GM21390 (cell line): ENCODE results near the gene XYLT1.

Experiments
- ATAC-seq: cut with Tn5 transposase; IDR thresholded peaks from one replicate; pipeline ENCODE4 v1.9.1; 2021; ENCODE audit not compliant: unreplicated experiment

XYLT1 gene

DNA sequence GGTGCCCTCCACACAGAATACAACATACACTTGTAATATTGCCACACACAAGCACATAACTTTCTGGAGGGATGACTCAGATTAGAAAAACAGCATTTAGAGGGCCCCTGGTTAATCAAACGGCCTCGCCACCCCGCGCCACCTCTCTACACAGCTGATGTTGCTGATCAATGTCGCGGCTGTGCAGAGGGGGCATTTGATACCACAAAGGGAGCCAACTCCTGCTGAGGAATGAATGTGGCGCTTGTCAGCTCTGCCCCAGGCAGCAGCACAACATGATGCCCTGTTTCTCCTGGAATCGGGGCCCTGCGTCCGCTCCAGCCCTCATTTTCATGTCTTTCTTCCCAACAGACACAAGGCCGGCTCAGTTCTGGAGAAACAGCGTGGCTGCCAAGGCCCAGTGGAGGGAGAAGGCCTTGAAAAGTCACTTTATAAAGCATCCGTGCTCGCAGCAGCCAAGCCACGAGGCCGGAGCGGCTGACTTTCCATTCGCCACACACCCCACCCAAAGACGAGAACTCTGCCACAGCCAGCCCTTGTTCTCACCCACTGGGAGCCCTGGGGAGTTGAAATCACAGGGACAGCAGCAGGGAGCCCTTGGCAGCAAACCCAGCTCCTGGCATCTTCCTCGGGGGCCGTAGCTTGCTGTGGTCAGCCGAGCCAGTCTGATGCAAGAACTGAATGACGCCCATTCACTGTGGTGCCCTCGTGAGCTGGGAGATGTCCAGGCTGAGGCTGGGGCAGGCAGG is 65.6 kb downstream of the XYLT1 start:
- ATAC-seq, result no peak

DNA sequence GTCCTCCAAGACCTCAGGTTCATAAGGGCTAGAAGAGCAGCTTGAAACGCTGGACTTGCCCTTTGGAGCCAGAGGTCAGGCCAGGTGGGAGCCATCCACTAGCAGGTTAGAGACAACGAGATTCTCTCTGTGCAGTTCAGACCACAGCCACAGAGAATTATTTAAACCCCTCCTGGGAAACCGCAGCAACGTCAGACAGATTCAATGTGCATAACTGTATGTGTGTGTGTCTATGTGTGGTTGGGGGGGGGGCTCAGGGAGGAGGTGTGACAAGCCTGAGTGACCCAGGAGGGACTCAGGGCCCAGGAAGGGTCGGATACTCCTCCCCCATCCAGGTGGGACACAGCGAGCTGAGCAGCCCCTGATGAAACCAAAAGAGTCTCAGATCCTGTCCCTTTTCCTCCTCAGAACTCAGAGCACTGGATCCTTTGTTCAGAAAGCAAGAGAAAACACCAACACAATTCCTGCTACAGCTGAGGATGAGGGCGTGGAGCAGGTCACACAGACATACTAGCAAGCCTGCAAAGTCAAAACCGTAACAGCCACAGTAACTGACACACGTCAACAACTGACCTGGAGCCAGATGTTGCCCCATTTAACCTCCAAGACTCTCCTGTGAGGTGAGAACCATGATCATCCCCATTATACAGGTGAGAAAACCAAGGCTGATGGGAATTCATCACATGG is 66.8 kb downstream of the XYLT1 start:
- no peak for ATAC-seq

DNA sequence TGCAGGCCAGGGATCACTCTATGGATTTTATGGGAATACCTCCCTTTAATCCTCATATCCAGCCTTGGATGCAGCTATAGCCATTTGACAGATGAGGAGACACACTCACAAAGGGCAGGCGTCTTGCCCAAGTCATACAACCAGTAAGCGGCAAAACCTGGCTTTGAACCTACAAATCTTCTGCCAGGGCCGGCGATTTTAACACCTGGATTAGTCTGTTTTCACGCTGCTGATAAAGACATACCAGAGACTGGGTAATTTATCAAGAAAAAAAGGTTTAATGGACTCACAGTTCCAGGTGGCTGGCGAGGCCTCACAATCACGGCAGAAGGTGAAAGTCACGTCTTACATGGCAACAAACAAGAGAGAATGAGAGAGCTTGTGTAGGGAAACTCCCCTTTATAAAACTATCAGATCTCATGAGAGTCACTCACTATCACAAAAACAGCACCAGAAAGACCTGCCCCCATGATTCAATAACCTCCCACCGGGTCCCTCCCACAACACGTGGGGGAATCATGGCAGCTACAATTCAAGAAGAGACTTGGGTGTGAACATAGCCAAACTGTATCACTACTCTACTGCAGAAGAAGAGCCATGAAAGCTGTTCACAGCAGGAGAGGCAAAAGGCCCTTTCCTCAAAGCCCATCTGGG is 67.5 kb downstream of the XYLT1 start:
- ATAC-seq, result no peak

DNA sequence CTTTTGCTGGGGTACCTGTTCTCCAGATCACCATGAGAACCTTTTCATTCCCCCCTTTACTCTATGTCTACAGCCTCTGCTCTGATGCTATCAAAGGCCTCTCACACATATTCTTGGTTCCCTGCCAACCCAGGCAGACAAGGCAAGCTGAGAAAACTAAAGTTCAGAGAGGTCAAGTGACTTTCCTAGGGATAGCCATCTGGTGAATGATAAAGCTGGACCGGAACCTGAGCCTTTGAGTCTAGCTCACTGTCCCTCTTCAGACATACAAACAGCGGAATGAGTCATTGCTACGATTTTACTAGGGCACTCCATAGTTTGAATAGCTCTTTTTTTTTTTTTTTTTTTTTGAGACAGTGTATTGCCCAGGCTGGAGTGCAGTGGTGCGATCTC is 73.3 kb downstream of the XYLT1 start:
- no peak for ATAC-seq

DNA sequence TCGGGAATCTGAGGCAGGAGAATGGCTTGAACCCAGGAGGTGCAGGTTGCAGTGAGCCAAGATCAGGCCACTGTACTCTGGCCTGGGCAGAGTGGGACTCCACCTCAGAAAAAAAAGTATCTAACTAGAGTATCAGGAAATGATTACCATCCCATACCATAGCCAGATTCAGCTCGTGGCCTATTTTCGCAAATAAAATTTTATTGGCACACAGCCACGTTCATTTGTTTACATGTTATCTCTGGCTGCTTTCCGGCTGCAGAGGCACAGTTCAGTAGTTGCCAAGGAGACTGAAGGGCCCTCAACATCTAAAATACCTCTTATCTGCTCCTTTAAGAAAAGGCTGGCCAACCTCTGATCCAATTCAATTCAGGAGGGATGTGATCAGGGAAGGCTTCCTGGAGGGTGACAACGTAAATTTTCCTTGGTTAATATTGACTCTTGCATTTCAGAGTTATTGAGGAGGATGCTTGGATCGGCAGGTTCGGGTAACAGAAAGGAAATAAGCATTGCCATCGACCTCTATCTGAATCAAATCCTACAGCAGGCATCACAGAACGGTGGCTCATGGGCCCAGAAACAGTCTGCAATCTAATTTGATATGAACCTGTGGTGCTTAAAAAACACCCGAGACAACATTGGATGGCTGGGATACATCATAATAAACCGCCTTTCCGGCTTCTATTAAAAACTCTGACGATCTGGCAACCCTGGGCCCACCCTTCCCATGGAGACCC is 73.8 kb downstream of the XYLT1 start:
- ATAC-seq, result no peak

DNA sequence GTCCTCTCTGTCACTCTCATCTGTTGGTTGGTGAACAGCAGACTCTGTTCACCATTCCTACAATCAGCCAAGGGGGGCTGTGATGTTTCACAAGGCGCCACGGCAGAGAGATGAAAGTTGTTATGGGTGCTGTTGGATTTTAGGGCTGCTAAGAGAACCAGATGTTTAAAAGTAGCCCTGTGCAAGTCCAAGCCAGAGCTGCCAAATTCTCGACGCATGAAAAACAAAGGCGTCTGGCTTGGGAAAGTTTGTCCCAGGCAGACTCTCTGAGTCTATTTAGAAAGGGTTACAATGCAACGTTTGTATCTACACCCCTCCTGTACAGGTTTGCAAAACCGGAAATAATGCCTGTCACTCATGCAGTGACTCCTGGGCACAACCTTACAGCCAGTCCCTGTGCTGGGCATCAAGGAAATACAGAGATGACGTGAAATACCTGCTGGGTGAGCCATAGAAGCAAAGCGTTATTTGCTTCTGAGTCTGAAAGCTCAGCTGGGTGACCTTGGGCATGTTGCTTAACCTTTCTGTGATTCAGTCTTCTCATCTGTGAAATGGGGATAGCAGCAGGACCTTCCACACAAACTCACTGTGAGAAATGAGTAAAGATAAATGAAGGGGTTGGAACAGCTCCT is 74.8 kb downstream of the XYLT1 start:
- ATAC-seq, result no peak

DNA sequence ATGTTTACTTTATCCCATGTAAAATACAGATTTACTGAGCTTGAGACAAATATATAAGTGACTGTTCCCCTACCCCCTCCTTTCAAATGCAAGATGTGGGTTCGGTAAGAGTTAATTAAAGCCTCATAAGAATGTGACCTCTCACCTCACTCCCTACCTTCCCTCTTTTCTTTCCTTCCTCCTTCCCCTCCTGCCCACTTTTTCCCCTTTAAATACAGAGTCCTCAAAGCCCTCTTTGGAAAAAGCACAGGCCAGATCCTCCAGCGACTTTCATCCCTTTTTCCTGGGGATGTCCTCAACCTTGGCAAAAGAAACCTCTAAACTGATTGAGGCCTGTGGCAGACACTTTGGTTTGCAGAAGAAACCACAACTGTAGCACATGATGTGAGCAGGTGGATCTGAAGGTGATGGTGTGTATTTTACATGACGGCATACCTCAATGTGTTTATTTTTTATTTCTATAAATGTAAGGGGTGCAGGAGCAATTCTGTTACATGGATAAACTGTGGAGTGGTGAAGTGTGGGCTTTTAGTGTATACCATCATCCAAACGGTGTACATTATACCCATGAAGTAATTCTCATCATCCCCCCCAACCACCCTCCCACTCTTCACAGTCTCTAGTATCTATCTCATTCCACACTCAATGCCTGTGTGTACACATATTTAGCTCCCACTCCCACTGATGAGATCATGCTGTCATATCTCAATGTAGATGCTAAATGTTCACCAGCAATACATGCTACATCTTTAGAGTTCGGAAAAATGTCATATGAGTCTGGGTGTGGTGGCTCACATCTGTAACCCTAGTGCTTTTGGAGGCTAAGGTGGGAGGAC is 77.7 kb downstream of the XYLT1 start:
- ATAC-seq, result no peak

DNA sequence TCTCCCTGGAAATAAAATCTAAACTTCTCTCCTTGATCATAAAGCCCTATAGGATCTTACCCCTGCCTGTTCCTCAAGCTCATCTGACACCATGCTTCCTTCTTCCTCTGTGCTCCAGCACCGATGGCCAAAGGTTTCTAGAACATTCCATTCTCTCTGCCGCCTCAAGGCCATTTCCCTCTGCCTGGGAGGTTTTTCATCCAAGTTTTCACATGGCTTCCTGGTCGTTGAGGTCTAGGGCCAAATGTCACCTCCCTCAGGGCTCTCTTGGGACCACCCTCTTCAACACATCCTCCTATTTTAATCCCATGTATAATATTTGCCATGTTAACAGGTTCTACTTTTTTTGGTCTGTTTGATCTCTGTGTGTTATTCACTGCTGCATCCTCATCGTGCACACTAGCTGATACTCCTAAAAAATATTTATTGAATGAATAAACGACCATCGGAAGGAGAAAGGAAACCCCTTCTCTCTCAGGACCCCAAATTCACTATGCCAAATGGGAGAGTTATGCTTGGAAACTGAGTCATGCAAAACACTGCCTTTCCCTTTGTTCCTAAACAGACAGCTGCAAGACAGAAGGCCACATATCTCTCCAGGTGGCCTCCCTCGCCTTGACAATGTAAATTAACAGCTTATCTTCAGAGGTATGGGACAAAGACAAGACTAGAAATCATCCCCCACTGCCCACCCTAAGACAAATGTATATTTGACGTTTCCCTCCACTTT is 78.5 kb downstream of the XYLT1 start:
- ATAC-seq, result no peak

DNA sequence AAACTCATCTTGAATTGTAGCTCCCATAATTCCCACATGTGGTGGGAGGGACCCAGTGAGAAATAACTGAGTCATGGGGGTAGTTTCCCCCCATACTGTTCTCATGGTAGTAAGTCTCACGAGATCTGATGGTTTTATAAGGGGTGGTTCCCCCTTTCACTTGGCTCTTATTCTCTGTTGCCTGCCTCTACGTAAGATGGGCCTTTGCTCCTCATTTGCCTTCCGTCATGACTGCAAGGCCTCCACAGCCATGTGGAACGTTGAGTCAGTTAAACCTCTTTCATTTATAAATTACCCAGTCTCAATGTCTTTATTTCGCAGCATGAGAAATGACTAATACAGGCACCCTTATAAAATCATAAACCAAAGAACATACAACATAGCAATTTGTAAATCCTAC is 79.0 kb downstream of the XYLT1 start:
- ATAC-seq, result no peak

DNA sequence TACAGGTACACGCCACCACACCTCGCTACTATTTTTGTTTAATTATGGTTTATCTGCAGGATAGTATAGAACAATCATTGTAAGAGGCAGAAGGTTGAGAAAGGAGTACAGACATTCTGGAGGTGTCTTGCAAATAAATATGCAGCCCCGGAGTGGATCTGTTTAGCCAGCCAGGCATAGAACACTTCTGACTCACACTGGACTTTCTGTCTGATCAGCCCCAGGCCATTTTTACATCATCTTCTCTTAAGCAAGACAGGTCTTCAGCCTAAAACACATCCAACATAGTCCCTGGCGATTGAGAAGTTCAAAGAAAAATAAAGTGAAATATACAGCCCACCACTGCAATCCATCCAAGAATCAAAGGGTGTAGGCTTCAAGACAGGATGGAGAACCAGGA is 81.4 kb downstream of the XYLT1 start:
- no peak for ATAC-seq

DNA sequence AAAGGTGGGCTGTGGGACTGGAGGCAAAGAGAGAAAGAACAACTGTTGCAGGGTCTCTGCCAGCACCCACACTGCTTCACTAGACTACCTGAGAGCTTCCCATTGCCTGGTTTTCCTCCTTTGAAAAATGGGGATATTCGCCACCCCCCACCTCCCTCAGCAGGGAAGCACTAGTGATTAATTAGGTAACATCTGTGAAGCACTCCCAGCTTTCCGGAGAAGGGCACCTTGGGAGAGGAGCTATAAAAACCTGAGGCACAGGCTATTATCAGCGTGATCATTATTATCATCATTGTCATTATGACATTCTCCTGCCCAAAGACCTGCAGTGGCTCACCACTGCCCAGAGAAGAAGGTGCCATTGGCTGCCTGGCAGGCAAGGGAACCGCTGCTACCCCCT is 83.5 kb downstream of the XYLT1 start:
- ATAC-seq, result no peak

DNA sequence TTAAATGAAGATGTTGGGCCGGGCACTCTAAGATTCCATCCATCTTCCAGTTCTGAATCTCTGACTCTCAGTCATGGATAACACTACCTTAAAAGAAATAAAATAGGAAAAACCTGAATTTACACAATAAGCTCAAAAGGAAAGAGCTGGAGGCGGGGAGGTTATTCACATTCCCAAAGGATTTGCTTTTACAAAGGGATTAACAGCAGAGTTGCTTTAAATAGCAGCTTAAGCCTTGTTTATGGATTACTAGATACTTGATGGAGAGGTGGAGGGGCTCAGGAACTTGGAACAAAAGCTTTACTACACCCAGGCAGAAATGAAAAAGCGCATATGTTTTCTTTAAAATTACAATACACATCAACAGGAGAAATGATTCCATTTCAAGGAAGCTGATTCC is 84.5 kb downstream of the XYLT1 start:
- no peak for ATAC-seq

DNA sequence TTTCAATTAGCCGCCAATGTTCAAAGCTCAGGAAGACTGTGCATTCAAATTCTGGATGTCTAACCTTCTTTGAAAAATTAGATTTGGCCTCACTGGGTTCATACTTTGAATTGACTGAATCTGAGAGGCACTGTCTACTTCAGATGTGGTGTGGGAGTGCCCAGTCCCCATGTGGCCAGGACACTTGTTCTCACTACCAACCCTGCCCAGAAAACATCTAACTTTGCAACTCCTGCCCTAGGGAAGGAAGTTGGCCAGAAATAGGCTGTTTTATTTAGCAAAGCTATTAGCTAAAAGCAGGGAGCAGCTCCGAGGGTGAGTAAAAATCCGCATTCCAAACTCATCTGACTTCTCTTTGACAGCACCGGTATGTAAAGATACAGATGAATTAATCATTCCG is 86.3 kb downstream of the XYLT1 start:
- no peak for ATAC-seq

DNA sequence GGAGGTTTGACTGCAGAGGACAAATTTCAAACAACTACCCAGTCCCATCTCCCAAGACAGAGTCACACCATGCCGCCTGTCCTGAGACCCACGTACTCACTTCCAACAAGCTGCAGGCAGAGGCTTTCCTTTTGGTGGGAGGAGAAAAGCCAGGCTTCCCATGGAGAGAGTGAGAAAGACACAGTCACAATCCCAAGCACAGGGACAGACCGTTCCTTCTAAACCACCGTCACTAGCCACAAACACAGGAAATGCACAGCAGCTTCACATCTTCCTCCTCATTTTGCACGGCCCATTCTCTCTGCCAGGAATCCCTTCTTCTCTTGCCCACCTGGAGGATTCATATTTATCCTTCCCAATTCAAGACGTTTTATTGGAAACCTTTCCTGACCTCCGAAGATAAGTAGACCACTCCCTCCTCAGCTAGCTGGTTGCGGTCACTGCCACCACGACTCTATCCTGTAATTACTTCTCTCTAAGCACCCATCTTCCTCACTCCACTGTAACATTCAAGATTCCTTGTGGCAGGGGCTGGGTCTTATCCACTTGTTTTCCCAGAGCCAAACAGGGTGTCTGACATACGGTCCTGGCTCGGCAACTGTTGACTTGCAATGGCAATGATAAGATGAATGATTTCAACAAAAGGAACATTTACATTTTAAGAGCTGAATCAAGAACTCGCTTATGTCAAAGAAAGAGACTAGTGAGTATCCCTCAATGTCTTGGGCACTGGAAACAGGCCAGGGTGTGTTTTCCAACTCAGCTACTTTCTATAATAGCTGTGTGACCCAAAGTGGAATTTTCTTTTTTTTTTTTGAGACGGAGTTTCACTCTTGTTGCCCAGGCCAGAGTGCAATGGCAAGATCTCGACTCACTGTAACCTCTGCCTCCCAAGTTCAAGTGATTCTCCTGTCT is 87.6 kb downstream of the XYLT1 start:
- no peak for ATAC-seq

DNA sequence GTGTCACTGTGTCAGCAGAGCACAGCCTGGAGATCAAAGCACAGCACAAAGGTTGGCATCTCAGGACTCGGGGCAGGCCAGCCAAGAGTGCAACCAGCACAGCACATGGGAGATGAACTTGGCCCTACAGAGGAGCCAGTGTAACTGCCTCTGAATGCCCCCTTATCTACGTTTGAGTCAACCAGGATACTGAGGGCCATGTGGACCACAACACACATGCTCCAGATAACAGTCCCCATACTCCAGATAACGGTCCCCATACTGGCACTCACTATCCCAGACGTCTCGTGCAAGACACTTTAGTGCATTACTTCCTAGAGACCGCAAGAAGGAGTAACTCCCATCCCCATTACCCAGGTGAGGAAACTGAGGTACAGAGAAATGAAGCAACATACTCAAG is 88.2 kb downstream of the XYLT1 start:
- no peak for ATAC-seq

DNA sequence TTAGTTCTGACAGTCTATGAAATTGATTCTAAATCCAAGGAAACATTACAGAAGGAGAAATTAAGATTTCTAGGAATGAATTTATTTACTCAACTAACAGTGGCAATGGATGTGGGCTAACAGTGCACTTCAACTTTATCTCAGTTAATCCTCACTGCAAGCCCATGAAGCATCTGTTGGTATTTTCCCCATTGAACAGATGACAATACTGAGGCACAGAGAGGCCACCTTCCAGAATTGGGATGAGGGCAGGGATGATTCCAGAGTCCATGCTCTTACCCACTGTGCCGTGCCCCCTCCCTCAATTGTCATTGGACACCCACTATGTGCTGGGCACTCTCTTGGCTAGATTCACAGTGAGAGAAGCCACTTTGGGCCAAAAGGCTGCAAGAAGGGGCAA is 89.0 kb downstream of the XYLT1 start:
- no peak for ATAC-seq

DNA sequence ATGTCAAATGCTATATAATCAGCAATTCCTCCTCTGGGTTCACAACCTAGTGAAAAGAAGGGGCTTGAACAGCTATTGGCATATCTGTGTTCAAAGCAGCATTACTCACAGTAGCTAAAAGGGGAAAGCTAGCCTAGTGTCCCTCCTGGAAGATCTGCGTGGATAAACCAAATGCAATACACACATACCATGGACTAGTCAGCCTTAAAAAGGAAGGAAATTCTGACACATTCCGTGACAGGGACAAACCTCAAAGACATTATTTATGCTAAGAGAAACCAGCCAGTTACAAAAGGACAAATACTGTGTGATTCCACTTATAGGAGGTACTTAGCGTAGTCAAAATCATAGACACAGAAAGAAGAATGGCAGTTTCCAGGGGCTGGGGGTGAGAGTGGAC is 90.1 kb downstream of the XYLT1 start:
- ATAC-seq, result no peak

DNA sequence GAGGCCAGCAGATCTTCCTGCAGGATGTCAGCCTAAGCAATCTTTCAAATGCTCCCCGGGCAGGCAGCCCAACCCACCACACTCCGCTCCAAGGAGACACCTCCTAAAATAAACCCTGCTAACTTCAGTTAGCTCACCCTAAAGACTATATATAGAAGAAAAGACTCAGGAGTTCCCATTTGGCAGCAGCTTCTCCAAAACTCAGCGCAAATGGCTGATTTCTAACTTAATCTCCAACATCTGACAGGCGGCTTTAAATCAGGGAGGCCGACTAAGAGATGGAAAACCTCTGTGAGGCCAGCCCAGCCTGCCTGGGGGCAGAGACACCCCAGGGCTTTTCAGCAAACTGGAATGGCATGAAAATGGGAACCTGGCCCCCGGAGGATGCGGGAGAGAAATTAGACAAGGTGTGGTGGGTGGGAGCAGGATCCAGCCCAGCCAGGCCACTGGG is 91.6 kb downstream of the XYLT1 start:
- ATAC-seq, result no peak
